Measurements from ENCODE around the gene JUNB.

Gene JUNB

DNA sequence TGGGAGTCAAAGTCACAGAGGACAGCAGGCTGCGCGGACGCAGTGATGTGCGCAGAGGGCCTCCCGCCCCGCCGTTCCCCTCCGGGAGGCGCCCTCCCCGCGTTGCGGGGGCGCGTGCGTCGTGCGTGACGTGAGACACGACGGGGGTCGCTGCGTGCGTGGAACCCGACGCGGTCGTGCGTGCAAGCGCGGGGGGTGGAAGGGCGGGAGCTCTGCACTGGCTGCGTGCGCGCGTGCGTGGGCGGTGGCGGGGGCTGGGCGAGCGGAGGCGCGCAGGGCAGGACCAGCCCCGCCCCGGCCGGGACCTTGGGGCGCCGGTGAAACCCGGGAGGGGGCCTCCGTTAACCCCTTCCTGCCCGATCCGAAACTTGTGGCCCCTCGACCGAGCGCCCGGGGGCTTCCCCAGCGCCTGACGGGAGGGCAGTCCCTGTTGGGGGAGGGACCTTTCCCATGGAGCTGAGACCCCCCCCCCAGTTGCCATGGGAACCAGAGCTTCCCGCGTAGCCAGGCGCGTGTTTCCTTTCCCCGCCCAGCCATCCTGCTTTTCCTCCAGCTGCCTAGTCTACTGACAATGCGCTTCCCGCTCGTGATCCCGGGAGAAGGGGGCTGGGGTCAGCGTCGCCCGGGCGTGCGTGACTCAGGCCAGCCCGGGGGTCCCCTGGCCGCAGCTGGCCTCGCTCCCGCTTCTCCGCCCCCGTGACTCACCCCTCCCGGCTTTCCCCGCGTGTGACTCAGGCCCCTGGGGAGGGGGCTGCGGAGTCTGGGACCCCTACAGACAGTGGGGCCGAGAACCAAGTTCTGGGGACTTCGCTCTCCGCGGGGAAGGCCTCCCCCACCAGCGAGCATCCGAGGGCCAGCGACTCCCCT, 8.6 kb upstream of the JUNB start:
- Mint-ChIP-seq H3K27ac (no peak overlapping the region), H3K4me3 (no peak overlapping the region), H3K9me3 (no peaks in the 10 kb centered on the region), H3K4me1 (peaks cover 25% of the 10 kb centered on the region), H3K36me3 (peaks cover 15% of the 10 kb centered on the region)
- DNase-seq (ENCODE audit: low spot score in 2 of 2) (peak; percentile 93 to 98), ATAC-seq (peak; percentile 63)

DNA sequence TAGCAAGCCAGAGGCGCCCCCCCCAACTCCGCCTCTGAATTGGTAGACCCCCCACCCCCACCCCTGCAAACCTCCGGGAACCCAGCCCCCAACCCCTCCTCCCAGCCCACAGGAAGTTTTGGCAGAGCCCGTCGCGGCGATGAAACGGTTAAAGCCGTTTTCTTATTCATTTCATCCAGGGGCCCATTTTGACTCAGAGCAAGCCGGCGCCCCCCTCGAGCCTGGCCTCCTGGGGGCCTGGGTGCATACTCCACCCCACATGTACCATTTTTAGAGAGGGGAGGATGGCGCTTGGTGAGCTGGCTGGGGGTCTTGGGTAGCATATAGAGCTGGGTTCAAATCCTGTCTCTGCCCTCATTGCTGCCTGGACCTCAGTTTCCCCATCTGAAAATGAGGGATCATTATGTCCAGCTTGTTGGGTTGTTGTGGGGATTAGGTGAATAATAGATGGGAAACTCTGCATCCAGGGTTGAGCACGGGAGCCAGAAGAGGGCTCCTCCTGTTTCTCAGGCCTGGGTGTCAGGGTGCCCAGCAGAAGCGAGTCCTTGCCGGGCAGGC, 7.9 kb upstream of the JUNB start:
- Mint-ChIP-seq H3K4me1 (peaks cover 25% of the 10 kb centered on the region), H3K36me3 (peaks cover 15% of the 10 kb centered on the region), H3K9me3 (no peaks in the 10 kb centered on the region), H3K27ac (no peak overlapping the region), H3K4me3 (no peak overlapping the region)
- peak; percentile 49 for ATAC-seq
- no peak for DNase-seq (ENCODE audit: low spot score in 2 of 2)

DNA sequence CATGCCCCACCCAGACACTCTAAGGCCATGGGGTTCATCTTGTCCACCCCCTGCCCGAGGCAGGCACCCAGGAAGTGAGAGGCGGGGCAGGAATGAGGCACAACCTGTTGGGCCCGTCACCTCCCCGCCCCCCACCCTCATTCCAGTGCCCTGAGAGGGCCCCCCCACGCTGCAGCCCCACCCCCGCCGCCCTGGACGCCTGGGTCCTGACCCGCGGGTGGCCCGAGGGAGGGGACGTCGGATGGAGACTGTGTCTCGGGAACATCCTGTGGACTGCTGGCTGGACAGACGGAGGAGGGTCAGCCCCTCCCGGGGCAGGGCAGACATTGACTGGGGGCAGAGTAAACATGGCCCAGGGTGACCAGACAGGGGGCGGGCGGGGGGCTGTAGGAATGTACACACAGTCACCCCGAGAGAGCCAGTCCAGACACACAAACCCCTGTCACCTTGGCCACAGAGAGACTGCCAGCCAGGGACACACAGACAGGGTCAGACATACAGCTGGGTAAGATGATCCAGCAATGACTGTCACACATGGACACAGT, 7.4 kb upstream of the JUNB start:
- Mint-ChIP-seq H3K4me3 (no peak overlapping the region), H3K4me1 (peaks cover 26% of the 10 kb centered on the region), H3K36me3 (peaks cover 18% of the 10 kb centered on the region), H3K9me3 (no peaks in the 10 kb centered on the region), H3K27ac (no peak overlapping the region)
- DNase-seq (ENCODE audit: low spot score in 2 of 2): peak in 1 of 2 donors; percentile 75
- peak; percentile 14 for ATAC-seq

DNA sequence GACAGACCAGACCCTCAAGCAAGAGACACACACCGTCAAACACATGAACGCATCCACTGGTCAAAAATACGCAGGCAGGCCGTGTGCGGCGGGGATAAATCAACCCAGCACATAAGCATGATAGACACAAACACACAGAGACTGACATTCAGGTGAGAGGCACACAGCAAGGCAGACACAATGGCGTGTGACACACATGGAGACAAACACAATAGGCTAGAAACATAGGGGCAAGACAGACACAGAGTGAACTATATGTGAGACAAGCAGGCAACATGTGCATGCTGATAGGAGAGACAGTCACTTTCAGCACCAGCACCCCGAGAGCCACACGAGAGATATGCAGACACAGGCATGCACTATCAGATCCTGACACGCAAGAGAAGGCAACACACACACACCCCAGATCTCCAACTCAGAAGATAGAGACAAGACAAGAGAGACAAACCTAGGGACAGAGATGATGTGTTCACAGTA, 6.9 kb upstream of the JUNB start:
- ATAC-seq (peak; percentile 1), DNase-seq (ENCODE audit: low spot score in 2 of 2) (peak in 1 of 2 donors; percentile 63)
- Mint-ChIP-seq H3K4me1 (peaks cover 26% of the 10 kb centered on the region), H3K4me3 (no peak overlapping the region), H3K27ac (no peak overlapping the region), H3K9me3 (no peaks in the 10 kb centered on the region), H3K36me3 (peaks cover 23% of the 10 kb centered on the region)

DNA sequence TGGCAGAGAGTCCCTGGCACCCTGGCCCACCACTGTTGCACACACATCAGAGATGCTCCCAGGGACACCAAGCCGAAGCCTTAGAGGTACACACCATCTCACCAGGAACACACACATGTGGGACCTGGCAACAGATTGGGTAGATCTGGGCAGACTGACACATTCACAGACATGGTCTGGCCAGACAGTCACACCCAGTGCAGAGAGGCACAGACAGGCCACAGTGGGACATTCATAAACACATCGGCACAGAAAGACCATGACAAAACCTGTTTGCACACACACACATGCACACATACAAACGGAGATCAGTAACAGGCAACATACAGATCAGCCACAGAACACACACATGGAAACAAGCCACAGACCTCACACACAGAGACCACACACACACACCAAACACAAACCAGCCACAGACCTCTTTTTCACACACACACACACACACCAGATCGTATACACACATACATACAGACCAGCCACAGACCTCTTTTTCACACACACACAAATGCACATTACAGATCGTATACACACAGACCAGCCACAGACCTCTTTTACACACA, 6.3 kb upstream of the JUNB start:
- peaks cover 24% of the 10 kb centered on the region for H3K4me1 Mint-ChIP-seq
- no peak overlapping the region for H3K27ac Mint-ChIP-seq
- ATAC-seq: peak; percentile 5
- peak in 1 of 2 donors; percentile 71 for DNase-seq (ENCODE audit: low spot score in 2 of 2)
- H3K9me3 Mint-ChIP-seq: no peaks in the 10 kb centered on the region
- no peak overlapping the region for H3K4me3 Mint-ChIP-seq
- H3K36me3 Mint-ChIP-seq: peaks cover 26% of the 10 kb centered on the region

DNA sequence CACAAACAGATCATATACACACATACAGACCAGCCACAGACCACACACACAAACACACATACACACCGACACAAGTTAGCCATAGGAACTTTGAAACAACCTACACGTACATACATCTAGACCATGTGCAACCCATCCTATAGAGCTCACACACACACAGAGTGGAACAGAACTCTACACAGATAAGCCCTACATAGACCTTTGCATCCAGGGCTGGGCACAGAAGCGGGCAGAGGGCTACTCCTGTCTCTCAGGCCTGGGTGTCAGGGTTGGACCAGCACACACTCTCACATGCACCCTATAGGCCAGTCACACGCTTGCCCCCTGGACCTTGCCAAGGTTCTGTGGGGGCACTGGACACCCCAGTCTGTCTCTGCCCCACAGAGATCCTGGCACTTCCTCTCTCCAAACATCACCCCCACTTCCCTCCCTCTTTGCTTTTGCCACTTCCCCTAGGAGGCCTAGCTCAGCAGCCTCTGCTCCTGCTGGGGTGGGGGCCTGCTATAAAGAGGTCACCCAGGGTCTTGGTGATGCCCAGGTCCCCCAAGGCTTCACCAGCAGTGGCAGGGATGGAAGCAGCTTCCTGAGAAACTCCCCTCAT, 5.8 kb upstream of the JUNB start:
- Mint-ChIP-seq H3K9me3 (no peaks in the 10 kb centered on the region), H3K4me1 (peaks cover 26% of the 10 kb centered on the region), H3K4me3 (no peak overlapping the region), H3K36me3 (peaks cover 31% of the 10 kb centered on the region), H3K27ac (no peak overlapping the region)
- DNase-seq (ENCODE audit: low spot score in 2 of 2) (no peak), ATAC-seq (no peak)

DNA sequence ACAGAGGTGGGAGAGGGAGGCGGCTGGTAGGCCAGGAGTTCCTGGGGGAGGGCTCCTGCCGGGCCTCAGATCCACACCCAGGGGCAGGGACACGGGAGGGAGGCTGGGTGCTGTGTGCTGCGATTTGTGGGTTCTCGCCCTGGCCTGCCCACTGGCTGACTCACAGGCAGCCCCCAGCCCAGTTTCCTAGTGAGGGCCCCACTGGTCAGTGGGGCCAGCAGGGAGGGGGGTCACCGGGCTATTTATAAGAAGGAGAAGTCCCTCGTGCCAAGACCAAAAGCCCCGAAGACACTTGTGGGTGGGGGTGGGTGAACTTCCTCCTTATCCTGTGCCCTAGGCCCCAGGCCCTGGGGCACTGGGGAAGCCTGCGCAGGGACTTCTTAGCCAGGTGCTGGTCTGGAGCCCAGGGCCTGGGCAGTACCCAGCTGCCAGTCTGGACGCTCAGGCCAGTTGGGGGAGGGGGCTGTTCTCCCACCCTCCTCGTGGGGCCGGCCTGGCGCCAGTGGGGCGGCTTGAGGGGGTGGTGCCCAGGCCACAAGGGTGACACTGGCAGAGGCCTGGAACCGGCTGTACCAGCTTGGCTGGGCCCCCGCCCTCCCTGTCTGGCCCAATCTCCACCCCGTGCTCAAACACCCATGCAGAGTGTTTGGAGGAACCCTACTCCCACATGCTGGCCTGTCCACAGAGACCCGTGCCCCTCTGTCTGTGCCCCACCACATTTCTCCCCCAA, 5.0 kb upstream of the JUNB start:
- Mint-ChIP-seq H3K27ac (no peak overlapping the region), H3K4me3 (no peak overlapping the region), H3K4me1 (peaks cover 32% of the 10 kb centered on the region), H3K9me3 (no peaks in the 10 kb centered on the region), H3K36me3 (peaks cover 39% of the 10 kb centered on the region)
- ATAC-seq (no peak), DNase-seq (ENCODE audit: low spot score in 2 of 2) (no peak)

DNA sequence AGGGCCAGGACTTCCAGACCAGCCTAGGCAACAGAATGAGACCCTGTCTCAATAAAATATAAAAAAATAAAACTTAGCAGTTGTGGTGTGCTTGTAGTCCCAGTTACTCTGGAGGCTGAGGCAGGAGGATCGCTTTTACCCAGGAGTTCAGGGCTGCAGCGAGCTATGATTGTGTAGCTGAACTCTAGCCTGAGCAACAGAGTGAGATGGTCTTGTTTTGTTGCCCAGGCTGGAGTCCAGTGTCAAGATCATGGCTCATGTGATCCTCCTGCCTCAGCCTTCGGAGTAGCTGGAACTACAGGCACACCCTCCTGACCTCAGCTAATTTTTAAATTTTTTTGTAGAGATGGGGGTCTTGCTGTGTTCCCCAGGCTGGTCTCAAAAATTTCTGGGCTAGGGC, 4.3 kb upstream of the JUNB start:
- H3K4me1 Mint-ChIP-seq: peaks cover 27% of the 10 kb centered on the region
- no peak overlapping the region for H3K27ac Mint-ChIP-seq
- no peak overlapping the region for H3K4me3 Mint-ChIP-seq
- H3K9me3 Mint-ChIP-seq: no peaks in the 10 kb centered on the region
- peaks cover 43% of the 10 kb centered on the region for H3K36me3 Mint-ChIP-seq
- ATAC-seq (no peak), DNase-seq (ENCODE audit: low spot score in 2 of 2) (no peak)

DNA sequence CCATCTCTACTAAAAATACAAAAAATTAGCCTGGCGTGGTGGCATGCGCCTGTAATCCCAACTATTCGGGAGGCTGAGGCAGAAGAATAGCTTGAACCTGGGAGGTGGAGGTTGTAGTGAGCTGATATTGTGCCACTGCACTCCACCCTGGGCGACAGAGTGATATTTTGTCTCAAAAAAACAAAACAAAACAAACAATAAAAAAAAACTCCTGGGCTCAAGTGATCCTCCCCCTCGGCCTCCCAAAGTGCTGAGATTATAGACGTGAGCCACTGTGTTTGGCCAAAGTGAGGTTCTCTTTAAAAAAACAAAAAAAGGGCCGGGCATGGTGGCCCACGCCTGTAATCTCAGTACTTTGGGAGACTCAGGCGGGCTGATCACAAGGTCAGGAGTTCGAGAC, 3.8 kb upstream of the JUNB start:
- no peak overlapping the region for H3K27ac Mint-ChIP-seq

DNA sequence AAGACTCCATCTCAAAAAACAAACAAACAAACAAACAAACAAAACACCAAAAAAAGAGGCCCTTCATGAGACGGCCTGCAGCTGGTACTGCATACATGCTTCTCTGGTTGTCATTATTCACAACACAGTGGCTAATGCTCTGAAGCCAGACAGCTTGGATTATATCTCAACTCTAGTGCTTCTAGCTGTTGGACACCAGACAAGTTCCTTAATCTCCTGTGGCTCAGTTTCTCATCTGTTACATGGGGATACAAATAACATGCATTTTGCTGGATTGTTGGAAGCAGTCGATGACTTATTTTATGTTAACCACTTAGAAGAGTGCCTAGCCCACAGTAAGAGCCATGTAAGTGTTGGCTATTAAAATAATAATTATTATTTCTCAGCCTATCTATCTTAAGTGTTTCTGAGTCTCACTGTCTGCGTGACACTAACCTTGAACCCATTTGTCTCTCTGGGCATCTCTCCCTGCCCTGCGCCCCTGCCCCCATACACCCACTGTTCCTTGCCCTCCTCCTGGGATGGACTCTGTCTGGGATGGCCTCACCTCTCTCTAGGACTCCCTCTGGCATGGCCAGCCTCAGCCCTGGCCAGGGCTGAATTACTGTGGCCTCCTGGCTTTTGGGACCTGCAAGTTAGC, 3.1 kb upstream of the JUNB start:
- DNase-seq (ENCODE audit: low spot score in 2 of 2): no peak
- Mint-ChIP-seq H3K36me3 (peaks cover 49% of the 10 kb centered on the region), H3K4me3 (peak overlapping the region; percentile 98)

More for the DNA sequence above, 3.8 kb upstream of the JUNB start:
- DNase-seq (ENCODE audit: low spot score in 2 of 2) (no peak), ATAC-seq (no peak)
- H3K9me3 Mint-ChIP-seq: no peaks in the 10 kb centered on the region
- H3K36me3 Mint-ChIP-seq: peaks cover 44% of the 10 kb centered on the region
- peaks cover 22% of the 10 kb centered on the region for H3K4me1 Mint-ChIP-seq
- no peak overlapping the region for H3K4me3 Mint-ChIP-seq

DNA sequence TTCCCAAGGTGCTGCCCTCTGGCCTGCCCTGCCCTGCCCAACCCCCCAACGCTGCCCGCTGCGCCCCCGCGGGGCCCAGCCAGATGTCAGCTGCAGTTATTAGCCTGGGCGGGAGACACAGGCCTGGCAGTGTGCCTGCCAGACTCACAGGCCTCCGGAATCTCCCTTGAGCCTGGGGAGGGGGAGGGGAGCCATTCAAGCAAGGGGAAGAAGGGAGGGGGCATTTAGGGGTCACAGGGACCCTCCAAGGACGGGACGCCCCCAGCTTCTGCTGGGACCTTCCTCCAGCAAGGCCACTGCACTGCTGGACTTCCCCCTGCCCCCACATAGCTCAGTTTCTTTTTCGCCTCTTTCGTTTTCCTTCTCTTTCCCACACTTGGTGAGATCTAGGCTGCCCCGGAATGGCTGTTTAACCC, 2.6 kb upstream of the JUNB start:
- ATAC-seq: no peak
- Mint-ChIP-seq H3K36me3 (peaks cover 49% of the 10 kb centered on the region), H3K4me1 (peaks cover 22% of the 10 kb centered on the region), H3K27ac (peak overlapping the region; percentile 96), H3K9me3 (no peaks in the 10 kb centered on the region), H3K4me3 (peak overlapping the region; percentile 98)
- DNase-seq (ENCODE audit: low spot score in 2 of 2): peak in 1 of 2 donors; percentile 83

More for the DNA sequence above, 3.1 kb upstream of the JUNB start:
- peak overlapping the region; percentile 96 for H3K27ac Mint-ChIP-seq
- no peaks in the 10 kb centered on the region for H3K9me3 Mint-ChIP-seq
- peaks cover 22% of the 10 kb centered on the region for H3K4me1 Mint-ChIP-seq
- ATAC-seq: no peak

DNA sequence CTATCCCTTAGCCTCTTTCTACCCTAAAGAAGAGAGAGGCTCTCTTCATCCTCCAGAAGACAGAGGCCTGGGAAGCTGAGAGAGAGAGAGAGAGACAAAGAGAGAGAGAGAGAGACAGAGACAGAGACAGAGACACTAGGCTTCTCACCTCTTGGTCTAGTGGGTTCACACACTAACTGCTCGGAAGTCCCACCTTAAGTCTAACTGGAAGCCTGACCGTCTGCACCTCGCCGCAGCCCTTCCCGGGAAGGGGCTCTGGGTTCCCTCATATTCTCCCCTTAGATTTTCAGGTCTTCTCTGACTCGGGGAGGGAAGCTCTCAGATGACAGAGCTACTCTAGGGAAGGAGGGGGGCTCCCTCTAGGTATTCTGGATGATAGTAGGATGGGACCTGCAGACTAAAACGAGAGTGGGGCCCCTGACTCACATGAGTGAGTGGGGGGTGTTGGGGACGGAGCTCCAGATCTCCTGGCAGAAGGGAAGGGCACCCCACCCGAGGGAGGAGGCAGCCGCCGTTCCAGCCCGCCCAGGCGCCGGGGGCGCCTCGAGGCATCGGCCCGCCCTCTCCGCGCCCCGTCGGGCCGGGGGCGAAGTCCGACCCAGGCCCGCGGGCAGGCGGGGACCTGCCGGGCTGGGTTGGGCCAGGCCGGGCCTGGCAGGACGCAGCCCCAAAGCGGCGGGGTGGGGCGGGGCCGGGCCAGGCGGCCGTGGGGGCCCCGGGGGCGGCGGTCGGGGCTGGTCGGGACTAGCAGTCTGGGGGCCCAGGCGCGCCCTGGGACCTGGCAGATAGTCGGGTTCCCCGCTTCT, 2.0 kb upstream of the JUNB start:
- Mint-ChIP-seq H3K27ac (peak overlapping the region; percentile 96), H3K36me3 (peaks cover 54% of the 10 kb centered on the region), H3K9me3 (no peaks in the 10 kb centered on the region), H3K4me1 (peaks cover 26% of the 10 kb centered on the region), H3K4me3 (peak overlapping the region; percentile 98)
- ATAC-seq: no peak
- peak in 1 of 2 donors; percentile 80 for DNase-seq (ENCODE audit: low spot score in 2 of 2)

DNA sequence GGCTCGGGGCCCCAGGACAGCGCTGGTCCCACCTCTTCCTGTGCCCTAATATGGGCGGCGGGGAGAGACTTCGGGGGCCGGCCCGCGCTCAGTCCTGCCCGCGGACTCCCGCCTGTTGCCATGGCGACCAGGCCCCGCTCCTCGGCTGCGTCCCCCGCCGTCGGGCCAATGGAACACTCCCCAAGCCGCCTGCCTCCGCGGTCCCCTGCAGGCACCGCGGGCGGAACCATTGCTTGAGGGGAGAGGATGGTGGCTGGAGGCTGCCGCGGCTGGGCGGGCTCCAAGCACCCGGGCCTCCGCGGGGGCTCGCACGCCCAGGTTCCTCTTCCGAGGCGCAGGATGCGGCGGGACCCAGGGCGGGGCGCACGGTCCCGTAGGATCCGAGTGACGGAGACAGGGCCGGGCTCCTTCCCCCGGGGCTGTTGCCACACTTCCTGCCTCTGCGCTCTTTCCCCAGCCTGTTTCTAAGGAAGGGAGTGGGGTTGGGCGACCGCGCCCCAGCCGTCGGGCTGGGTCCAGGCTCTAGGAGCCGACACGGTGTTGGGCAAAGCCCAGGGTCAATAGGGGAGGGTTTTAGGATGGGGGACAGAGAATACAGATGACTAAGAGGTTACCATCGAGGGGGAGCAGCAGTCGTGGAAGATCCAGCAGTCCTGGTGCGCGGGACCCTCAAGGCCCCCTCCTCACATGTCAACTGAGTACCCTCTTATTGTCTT, 1.2 kb upstream of the JUNB start:
- no peaks in the 10 kb centered on the region for H3K9me3 Mint-ChIP-seq
- peak; percentile 69 for ATAC-seq
- H3K4me1 Mint-ChIP-seq: peaks cover 33% of the 10 kb centered on the region
- H3K4me3 Mint-ChIP-seq: peak overlapping the region; percentile 98
- H3K27ac Mint-ChIP-seq: peak overlapping the region; percentile 97
- peaks cover 61% of the 10 kb centered on the region for H3K36me3 Mint-ChIP-seq
- peak; percentile 98 to 99 for DNase-seq (ENCODE audit: low spot score in 2 of 2)
